HCT116 (cell line): ENCODE measurements around the gene GNG7. TPM values are rescaled to one million over a fixed set of nuclear protein-coding genes. Genes with fewer than 3 reads are reported as not detected.

Experiments
- ATAC-seq: fragments of 200-7000 bp; cut with Tn5 transposase; 2 replicates; pipeline ENCODE4 v1.9.1; 2020; ENCODE audit warnings: mild to moderate bottlenecking, moderate library complexity
- BruUV-seq: library from RNA; stranded (reverse); fragments of 400-500 nt; replicated peaks from 2 replicates; lab custom pipeline; 2021; lab: Mats Ljungman, UMichigan
- CTCF ChIA-PET: fragments of 300-600 bp; sonication (Branson Sonifier 250); formaldehyde crosslinking; loops from one replicate; lab custom pipeline; 2021; ENCODE audit warnings: antibody characterized with exemption; lab: Charles Lee
- POLR2A ChIA-PET: fragments of 300-600, 350-600 bp; sonication (Branson Sonifier 250); formaldehyde crosslinking; loops from one replicate; lab custom pipeline; 2021; ENCODE audit warnings: antibody characterized with exemption; lab: Charles Lee
- RAD21 ChIA-PET, 2 experiments: fragments of 300-600 bp; sonication (Branson Sonifier 250); formaldehyde crosslinking; loops; one replicate each; lab custom pipeline; 2023; ENCODE audit warnings: low total read pairs in 2 of 2; ENCODE audit not compliant: uncharacterized antibody in 2 of 2, unreplicated experiment in 2 of 2, low non-redundant PET in 1 of 2; lab: Charles Lee
- DNase-seq: peaks from one replicate; pipeline ENCODE4 v3.0.0-alpha.2; 2010; ENCODE audit warnings: low read depth, low spot score
- H2AFZ ChIP-seq: fragments of 200-600 bp; shearing (Covaris generic), sonication (generic); 2 replicates; pipeline ENCODE4 v1.6.1; 2017; ENCODE audit warnings: low read depth, mixed run types, mixed read lengths, antibody characterized with exemption, low read length; ENCODE audit not compliant: poor library complexity, severe bottlenecking
- H3K27ac ChIP-seq: 2 replicates; pipeline ENCODE4 v1.5.1; 2012; ENCODE audit warnings: low read depth, low read length
- H3K27me3 ChIP-seq: fragments of 200-600 bp; sonication (generic); 2 replicates; pipeline ENCODE4 v1.6.1; 2016; ENCODE audit warnings: mixed run types, low read length, mixed read lengths; ENCODE audit not compliant: insufficient read depth
- H3K36me3 ChIP-seq, 2 experiments: fragments of 200-500 bp in 1 of 2; fragments of 200-600 bp in 1 of 2; sonication (Bioruptor generic) in 1 of 2; sonication (generic) in 1 of 2; 2 replicates each; pipeline versions ENCODE4 v1.5.1 to v1.6.1; 2014 to 2016; ENCODE audit warnings: low read length in 2 of 2, inconsistent platforms in 1 of 2, mixed read lengths in 1 of 2, mixed run types in 1 of 2; ENCODE audit not compliant: insufficient read depth in 2 of 2, control insufficient read depth in 1 of 2
- H3K4me1 ChIP-seq, 2 experiments: fragments of 200-600 bp in 1 of 2; sonication (generic) in 1 of 2; 2 replicates each; pipeline versions ENCODE4 v1.5.1 to v1.6.1; 2012 to 2017; ENCODE audit warnings: low read length in 2 of 2, inconsistent platforms in 1 of 2, mild to moderate bottlenecking in 1 of 2, mixed read lengths in 1 of 2, mixed run types in 1 of 2, moderate library complexity in 1 of 2; ENCODE audit not compliant: insufficient read depth in 2 of 2, control insufficient read depth in 1 of 2
- H3K4me2 ChIP-seq: fragments of 200-600 bp; sonication (generic); 2 replicates; pipeline ENCODE4 v1.6.1; 2017; ENCODE audit warnings: mixed run types, low read length, mixed read lengths
- H3K4me3 ChIP-seq, 2 experiments: fragments of 200-600 bp in 1 of 2; sonication (generic) in 1 of 2; replicated peaks in 1 of 2; 2 replicates each; pipeline ENCODE4 v1.5.1; 2011 to 2016; ENCODE audit warnings: low read length in 2 of 2, control low read depth in 1 of 2, low read depth in 1 of 2, mild to moderate bottlenecking in 1 of 2, mixed read lengths in 1 of 2, mixed run types in 1 of 2
- H3K79me2 ChIP-seq: fragments of 200-600 bp; sonication (generic); 2 replicates; pipeline ENCODE4 v1.6.1; 2017; ENCODE audit warnings: mild to moderate bottlenecking, mixed run types, low read length, moderate library complexity, mixed read lengths; ENCODE audit not compliant: insufficient read depth
- H3K9ac ChIP-seq: fragments of 200-600 bp; sonication (generic); 2 replicates; pipeline ENCODE4 v1.6.1; 2016; ENCODE audit warnings: low read length, mixed read lengths
- H3K9me2 ChIP-seq: fragments of 200-600 bp; sonication (generic), shearing (Covaris generic); 2 replicates; pipeline ENCODE4 v1.6.1; 2017; ENCODE audit warnings: mixed run types, mild to moderate bottlenecking, moderate library complexity; ENCODE audit not compliant: insufficient read depth
- H3K9me3 ChIP-seq, 2 experiments: fragments of 200-500 bp in 1 of 2; fragments of 200-600 bp in 1 of 2; sonication (Bioruptor generic) in 1 of 2; sonication (generic) in 1 of 2; 2 replicates each; pipeline ENCODE4 v1.6.1; 2014 to 2017; ENCODE audit warnings: low read length in 2 of 2, mixed read lengths in 2 of 2, inconsistent platforms in 1 of 2, low read depth in 1 of 2, mild to moderate bottlenecking in 1 of 2, mixed run types in 1 of 2, moderate library complexity in 1 of 2; ENCODE audit not compliant: control insufficient read depth in 1 of 2, insufficient read depth in 1 of 2
- H4K20me1 ChIP-seq: fragments of 200-600 bp; sonication (generic), shearing (Covaris generic); 2 replicates; pipeline ENCODE4 v1.6.1; 2017; ENCODE audit warnings: mixed run types, mild to moderate bottlenecking, moderate library complexity; ENCODE audit not compliant: insufficient read depth
- ATF3 ChIP-seq: IDR thresholded peaks from 2 replicates; pipeline ENCODE4 v1.6.1; 2012
- CBX3 ChIP-seq: IDR thresholded peaks from 2 replicates; pipeline ENCODE4 v1.6.1; 2012; ENCODE audit warnings: low read depth
- CTCF ChIP-seq, 3 experiments: fragments of 200-600 bp in 1 of 3; sonication (generic) in 1 of 3; IDR thresholded peaks in 2 of 3; conservative IDR thresholded peaks in 1 of 3; 2 replicates each; pipeline ENCODE4 v1.5.1; 2012 to 2017; ENCODE audit warnings: low read depth in 2 of 3, low read length in 2 of 3, antibody characterized with exemption in 1 of 3, borderline replicate concordance in 1 of 3, control low read depth in 1 of 3, mild to moderate bottlenecking in 1 of 3, mixed read lengths in 1 of 3, mixed run types in 1 of 3, moderate library complexity in 1 of 3; ENCODE audit not compliant: insufficient read depth in 1 of 3
- EGR1 ChIP-seq: IDR thresholded peaks from 2 replicates; pipeline ENCODE4 v1.6.1; 2012; ENCODE audit warnings: low read depth
- FOSL1 ChIP-seq: IDR thresholded peaks from 2 replicates; pipeline ENCODE4 v1.6.1; 2012; ENCODE audit warnings: low read depth
- MAX ChIP-seq: IDR thresholded peaks from 2 replicates; pipeline ENCODE4 v1.6.1; 2012
- POLR2A ChIP-seq: IDR thresholded peaks from 2 replicates; pipeline ENCODE4 v1.7.0; 2011; ENCODE audit warnings: borderline replicate concordance; ENCODE audit not compliant: insufficient read depth, insufficient read length; ENCODE audit errors: extremely low read depth
- POLR2AphosphoS5 ChIP-seq: IDR thresholded peaks from 2 replicates; pipeline ENCODE4 v1.6.1; 2011; ENCODE audit warnings: mild to moderate bottlenecking, low read depth, low read length, moderate library complexity
- RAD21 ChIP-seq: IDR thresholded peaks from 2 replicates; pipeline ENCODE4 v1.6.1; 2012; ENCODE audit warnings: low read depth, mild to moderate bottlenecking
- REST ChIP-seq: IDR thresholded peaks from 2 replicates; pipeline ENCODE4 v1.6.1; 2012; ENCODE audit warnings: low read depth
- SIN3A ChIP-seq: IDR thresholded peaks from 2 replicates; pipeline ENCODE4 v1.6.1; 2012; ENCODE audit warnings: low read depth
- SP1 ChIP-seq: IDR thresholded peaks from 2 replicates; pipeline ENCODE4 v1.6.1; 2012; ENCODE audit warnings: low read depth
- TCF7L2 ChIP-seq: IDR thresholded peaks from 2 replicates; pipeline ENCODE4 v1.7.0; 2011; ENCODE audit warnings: borderline replicate concordance, inconsistent platforms; ENCODE audit not compliant: insufficient read depth, insufficient read length; ENCODE audit errors: extremely low read depth
- YY1 ChIP-seq: IDR thresholded peaks from 2 replicates; pipeline ENCODE4 v1.6.1; 2011; ENCODE audit warnings: low read length, low read depth, moderate library complexity, mild to moderate bottlenecking; ENCODE audit not compliant: insufficient replicate concordance; ENCODE audit errors: extremely low read depth
- intact Hi-C: fragments of 100-400 bp; cut with micrococcal nuclease; formaldehyde crosslinking; loops from 2 replicates; pipeline ENCODE4 v1.10.0; 2022
- total RNA-seq: library from RNA; stranded (reverse); gene quantifications from one replicate; pipeline ENCODE4 v1.2.1, GENCODE V29; 2021; ENCODE audit not compliant: unreplicated experiment

The GNG7 gene
- total RNA-seq, 1 experiment from 2014 or later: 11.3 TPM

GRCh38 chr19:2578901-2579677 is 123.4 kb downstream of the GNG7 start:
- peak overlapping the region; percentile 82 for H2AFZ ChIP-seq
- peak overlapping the region; percentile 59 for H3K27ac ChIP-seq
- ChIA-PET CTCF (interaction anchor here (0.7 to 3.7 kb wide), 20 partner anchors 9 to 152 kb away, joined by 3 to 24 read pairs (median 4); partner anchors contain the start of genes GADD45B and TIMM13), POLR2A (interaction anchor here (0.7 to 6.7 kb wide), 8 partner anchors 32 to 116 kb away, joined by 3 to 91 read pairs (median 4); partner anchors contain the start of gene GADD45B), RAD21 (interaction anchor here (0.6 to 2.0 kb wide), 6 partner anchors 32 to 521 kb away, joined by 3 to 10 read pairs (median 6); partner anchors contain the start of gene GADD45B (in 2 of the 2))
- H3K4me2 ChIP-seq: peak overlapping the region; percentile 98
- peaks cover 27 to 39% of the 10 kb centered on the region in 2 experiments for H3K4me1 ChIP-seq
- H4K20me1 ChIP-seq: no peaks in the 10 kb centered on the region
- H3K79me2 ChIP-seq: no peaks in the 10 kb centered on the region
- ATAC-seq: peak; percentile 85
- intact Hi-C loops: loop anchor here (1.0 to 2.0 kb wide), 2 partner anchors 32 to 104 kb away; no protein-coding TSS in a partner anchor
- 0 out of 4 replicates have a peak, but pooled peaks cover 0 to 7% of the 10 kb centered on the region in 2 experiments for H3K9me3 ChIP-seq
- H3K36me3 ChIP-seq: no peaks in the 10 kb centered on the region
- H3K27me3 ChIP-seq: no peaks in the 10 kb centered on the region
- no TSS peak for BruUV-seq
- DNase-seq: peak; percentile 78
- peak overlapping the region; percentile 75 for H3K9ac ChIP-seq
- TF ChIP-seq MAX (peak; percentile 93), FOSL1 (no peak), SIN3A (no peak), EGR1 (no peak), POLR2AphosphoS5 (peak; percentile 29; the same call in 1 of the 2 replicates), ATF3 (no peak), REST (no peak), TCF7L2 (peak; percentile 4), CTCF (IDR thresholded peaks at IDR 0.05 in 2 of 3, conservative IDR thresholded peaks at IDR 0.05 in 1 of 3; ENCODE audit: borderline replicate concordance in 1 of 3, insufficient read depth in 1 of 3, low read depth in 2 of 3, low read length in 2 of 3) (peak; percentile 86 to 90 (median 88)), SP1 (peak; percentile 47; the same call in 1 of the 2 replicates), YY1 (peak; percentile 54), CBX3 (no peak), POLR2A (no peak), RAD21 (peak; percentile 99)
- H3K9me2 ChIP-seq: no peaks in the 10 kb centered on the region
- H3K4me3 ChIP-seq: peak overlapping the region; percentile 48 to 64
